ENCODE measurements around the gene TGFBR3. TPM values are rescaled to one million over a fixed set of nuclear protein-coding genes. Genes with fewer than 3 reads are reported as not detected.

TGFBR3 gene
- total and polyA plus RNA-seq, 9 of the 15 experiments (the other 6 are each of a cell fraction or from before 2014, with no cell fraction given) = 3.6 to 32.4 (median 15.6) TPM

DNA sequence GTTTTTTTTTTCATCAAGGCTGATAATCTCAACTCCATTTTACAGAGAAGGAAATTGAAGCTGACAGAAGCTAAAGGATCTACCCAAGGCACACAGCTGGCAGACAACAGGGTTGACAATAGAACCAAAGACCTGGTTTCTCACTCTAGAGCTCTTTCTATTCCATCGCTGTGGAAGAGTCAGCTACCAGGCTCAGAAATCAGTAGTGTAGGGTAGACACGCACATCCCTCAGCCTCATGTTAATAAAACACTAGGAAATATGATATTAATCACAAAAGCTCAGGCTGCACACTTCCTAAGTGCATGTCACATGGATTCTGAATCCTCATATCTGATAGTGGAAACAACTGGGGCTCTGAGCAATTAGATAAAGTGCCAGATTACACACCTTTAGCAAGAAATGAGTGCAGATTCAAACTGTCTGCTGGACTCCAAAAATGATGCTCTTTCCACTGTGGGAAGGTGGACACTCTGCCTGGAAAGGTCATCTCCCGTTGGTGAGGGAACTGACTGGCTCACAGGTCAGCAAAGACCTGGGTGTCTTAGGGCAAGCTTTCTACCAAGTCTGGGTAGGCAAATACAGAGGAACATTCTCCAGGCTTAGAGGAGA lies 139.1 kb downstream of the TGFBR3 start (continued):
- no peak for TF ChIP-seq JUNB (CRISPR knock-in tag; conservative IDR thresholded peaks at IDR 0.05)
- TF ChIP-seq CEBPG (CRISPR knock-in tag; IDR thresholded peaks at IDR 0.05) = no peak
- TF ChIP-seq CEBPG (tag; conservative IDR thresholded peaks at IDR 0.05 in 1 of 2, IDR thresholded peaks at IDR 0.05 in 1 of 2) = no peak
- TF ChIP-seq, protein P1, sequence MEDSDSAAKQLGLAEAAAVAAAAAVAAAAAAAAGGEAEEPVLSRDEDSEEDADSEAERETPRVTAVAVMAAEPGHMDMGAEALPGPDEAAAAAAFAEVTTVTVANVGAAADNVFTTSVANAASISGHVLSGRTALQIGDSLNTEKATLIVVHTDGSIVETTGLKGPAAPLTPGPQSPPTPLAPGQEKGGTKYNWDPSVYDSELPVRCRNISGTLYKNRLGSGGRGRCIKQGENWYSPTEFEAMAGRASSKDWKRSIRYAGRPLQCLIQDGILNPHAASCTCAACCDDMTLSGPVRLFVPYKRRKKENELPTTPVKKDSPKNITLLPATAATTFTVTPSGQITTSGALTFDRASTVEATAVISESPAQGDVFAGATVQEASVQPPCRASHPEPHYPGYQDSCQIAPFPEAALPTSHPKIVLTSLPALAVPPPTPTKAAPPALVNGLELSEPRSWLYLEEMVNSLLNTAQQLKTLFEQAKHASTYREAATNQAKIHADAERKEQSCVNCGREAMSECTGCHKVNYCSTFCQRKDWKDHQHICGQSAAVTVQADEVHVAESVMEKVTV (CRISPR knock-in tag; IDR thresholded peaks at IDR 0.05) = no peak
- peak; percentile 14 to 65; a peak in 2 of 4 replicates for TF ChIP-seq TRIM24 (IDR thresholded peaks at IDR 0.05)
- no peak for TF ChIP-seq VEZF1 (CRISPR knock-in tag; IDR thresholded peaks at IDR 0.05)
- TF ChIP-seq SPI1 (IDR thresholded peaks at IDR 0.05; ENCODE audit: borderline replicate concordance, low read depth, low read length) = no peak
- TF ChIP-seq ZNF274 (IDR thresholded peaks at IDR 0.05; ENCODE audit: borderline replicate concordance, low read depth, low read length) = no peak
- no peak for TF ChIP-seq BDP1 (IDR thresholded peaks at IDR 0.05; ENCODE audit: insufficient read depth, insufficient read length)
- no peak for TF ChIP-seq ZKSCAN1 (IDR thresholded peaks at IDR 0.05; ENCODE audit: low read depth, low read length)
- no peak for TF ChIP-seq ID3 (CRISPR knock-in tag; IDR thresholded peaks at IDR 0.05)
- no peak for TF ChIP-seq ID3 (tag; IDR thresholded peaks at IDR 0.05)
- no peak for TF ChIP-seq JUND (IDR thresholded peaks at IDR 0.05; ENCODE audit: borderline replicate concordance, low read depth, low read length)
- TF ChIP-seq JUND (tag; IDR thresholded peaks at IDR 0.05; ENCODE audit: borderline replicate concordance, low read depth, low read length) = no peak
- TF ChIP-seq, protein P2, sequence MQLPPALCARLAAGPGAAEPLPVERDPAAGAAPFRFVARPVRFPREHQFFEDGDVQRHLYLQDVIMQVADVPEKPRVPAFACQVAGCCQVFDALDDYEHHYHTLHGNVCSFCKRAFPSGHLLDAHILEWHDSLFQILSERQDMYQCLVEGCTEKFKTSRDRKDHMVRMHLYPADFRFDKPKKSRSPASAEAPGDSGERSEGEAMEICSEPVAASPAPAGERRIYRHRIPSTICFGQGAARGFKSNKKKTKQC (CRISPR knock-in tag; IDR thresholded peaks at IDR 0.05) = no peak
- TF ChIP-seq ZNF830 (CRISPR knock-in tag; IDR thresholded peaks at IDR 0.05) = no peak
- peak; percentile 55; the same call in 1 of the 2 replicates for TF ChIP-seq CBX1 (IDR thresholded peaks at IDR 0.05; ENCODE audit: low read depth)
- no peak for TF ChIP-seq NFE2 (IDR thresholded peaks at IDR 0.05; ENCODE audit: low read depth)
- no peak for TF ChIP-seq MCM3 (IDR thresholded peaks at IDR 0.05)
- TF ChIP-seq ZNF24 (IDR thresholded peaks at IDR 0.05) = no peak
- TF ChIP-seq ZNF609 (CRISPR knock-in tag; IDR thresholded peaks at IDR 0.05; ENCODE audit: borderline replicate concordance) = no peak
- peak; percentile 93 for TF ChIP-seq TRIM28 (IDR thresholded peaks at IDR 0.05)
